ENCODE data around the gene TMEM108. TPM values are rescaled to one million over a fixed set of nuclear protein-coding genes. Genes with fewer than 3 reads are reported as not detected.

Gene TMEM108
- total and polyA plus RNA-seq, 8 donors = 0.37 to 2.1 (median 0.84) TPM; not detected in 2

DNA sequence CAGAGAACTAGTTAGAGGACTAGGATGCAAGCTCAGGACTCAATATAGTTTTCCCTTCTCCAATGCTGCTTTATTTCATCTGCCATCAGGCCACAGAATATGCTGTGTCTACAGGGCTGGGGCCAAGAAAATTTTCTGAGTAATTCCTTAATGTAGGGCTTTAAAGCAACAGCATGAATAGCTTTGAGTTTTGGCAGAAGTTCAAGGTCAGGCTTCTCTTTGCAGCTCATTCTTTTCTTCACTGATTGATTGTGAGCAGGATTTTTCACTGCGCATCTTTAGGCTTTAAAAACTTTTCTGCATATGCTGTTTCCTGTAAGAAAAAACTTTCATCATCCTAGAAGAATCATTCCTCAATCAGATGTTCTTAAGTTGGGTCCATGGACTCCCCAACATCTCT is 4.6 kb downstream of the TMEM108 start:
- Histone ChIP-seq H3K27ac (no peak overlapping the region), H3K36me3 (no peaks in the 10 kb centered on the region), H3K4me3 (no peak overlapping the region), H3K27me3 (peaks cover 0 to 16% (median 13%) of the 10 kb centered on the region in 3 donors), H3K9me3 (no peaks in the 10 kb centered on the region), H3K4me1 (peaks cover 7 to 40% (median 28%) of the 10 kb centered on the region in 4 donors)
- intact Hi-C loops (cut with DNase I; ENCODE audit: low total_unique reads) = no loop called here
- TF ChIP-seq EP300 (IDR thresholded peaks at IDR 0.05) (no peak), POLR2A (IDR thresholded peaks at IDR 0.05) (no peak), POLR2AphosphoS5 (IDR thresholded peaks at IDR 0.05) (no peak)
- TF ChIP-seq, protein P1, sequence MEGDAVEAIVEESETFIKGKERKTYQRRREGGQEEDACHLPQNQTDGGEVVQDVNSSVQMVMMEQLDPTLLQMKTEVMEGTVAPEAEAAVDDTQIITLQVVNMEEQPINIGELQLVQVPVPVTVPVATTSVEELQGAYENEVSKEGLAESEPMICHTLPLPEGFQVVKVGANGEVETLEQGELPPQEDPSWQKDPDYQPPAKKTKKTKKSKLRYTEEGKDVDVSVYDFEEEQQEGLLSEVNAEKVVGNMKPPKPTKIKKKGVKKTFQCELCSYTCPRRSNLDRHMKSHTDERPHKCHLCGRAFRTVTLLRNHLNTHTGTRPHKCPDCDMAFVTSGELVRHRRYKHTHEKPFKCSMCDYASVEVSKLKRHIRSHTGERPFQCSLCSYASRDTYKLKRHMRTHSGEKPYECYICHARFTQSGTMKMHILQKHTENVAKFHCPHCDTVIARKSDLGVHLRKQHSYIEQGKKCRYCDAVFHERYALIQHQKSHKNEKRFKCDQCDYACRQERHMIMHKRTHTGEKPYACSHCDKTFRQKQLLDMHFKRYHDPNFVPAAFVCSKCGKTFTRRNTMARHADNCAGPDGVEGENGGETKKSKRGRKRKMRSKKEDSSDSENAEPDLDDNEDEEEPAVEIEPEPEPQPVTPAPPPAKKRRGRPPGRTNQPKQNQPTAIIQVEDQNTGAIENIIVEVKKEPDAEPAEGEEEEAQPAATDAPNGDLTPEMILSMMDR (IDR thresholded peaks at IDR 0.05) = no peak
- peak in 1 of 2 donors; percentile 76 for DNase-seq
- 48 to 78% (median 64%) methylated on average over 1 of the region's 1 CpG for WGBS, 5 donors

DNA sequence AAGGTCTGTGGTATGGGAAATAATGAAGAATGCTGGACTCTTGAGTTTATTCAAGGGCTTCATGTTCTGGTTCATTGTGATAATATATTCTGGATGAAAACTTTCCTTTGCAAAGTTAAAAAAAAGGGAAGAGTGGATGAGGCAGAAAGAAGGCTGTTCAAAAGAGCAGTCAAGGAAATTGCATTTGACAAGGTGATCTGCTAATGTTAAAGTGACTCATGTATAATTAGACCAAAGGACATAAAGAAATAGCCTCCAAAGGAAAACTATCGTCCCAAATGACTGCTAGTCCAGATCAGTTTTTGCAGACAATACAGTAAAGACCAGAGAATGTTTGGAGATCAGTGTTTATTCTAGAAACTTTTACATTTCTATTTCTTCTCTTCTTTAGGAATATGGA is 9.8 kb downstream of the TMEM108 start:
- Histone ChIP-seq H3K9me3 (no peaks in the 10 kb centered on the region), H3K4me3 (no peak overlapping the region), H3K27me3 (no peaks in the 10 kb centered on the region), H3K4me1 (no peaks in the 10 kb centered on the region), H3K27ac (no peak overlapping the region), H3K36me3 (no peaks in the 10 kb centered on the region)
- TF ChIP-seq EP300 (IDR thresholded peaks at IDR 0.05) (no peak), POLR2AphosphoS5 (IDR thresholded peaks at IDR 0.05) (no peak), POLR2A (IDR thresholded peaks at IDR 0.05) (no peak)
- TF ChIP-seq, protein P1 (IDR thresholded peaks at IDR 0.05) = no peak
- DNase-seq = no peak
- 65 to 81% (median 73%) methylated on average over 1 of the region's 1 CpG for WGBS, 5 donors
- intact Hi-C loops (cut with DNase I; ENCODE audit: low total_unique reads) = no loop called here

DNA sequence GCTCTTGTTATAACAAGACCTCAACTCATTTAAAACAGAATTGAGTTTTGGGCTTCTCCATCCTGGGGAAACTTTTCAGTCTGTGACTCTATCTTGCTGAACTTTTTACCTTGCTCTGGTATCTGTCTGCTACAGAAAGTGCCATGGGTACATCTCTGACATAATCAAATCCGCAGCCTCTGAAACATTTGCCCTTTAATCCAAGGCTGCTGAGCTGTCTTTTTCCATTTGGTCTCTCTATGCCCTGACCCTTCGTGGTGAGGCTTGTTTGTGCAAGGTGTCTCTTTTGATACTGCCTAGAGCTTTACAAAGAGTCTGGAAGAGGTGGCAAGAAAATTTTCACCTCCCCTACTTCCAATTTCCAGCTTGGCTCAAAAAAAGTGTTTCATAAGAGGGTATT is 11.3 kb downstream of the TMEM108 start:
- H3K9me3 ChIP-seq = no peaks in the 10 kb centered on the region
- H3K36me3 ChIP-seq = no peaks in the 10 kb centered on the region
- no peak overlapping the region for H3K27ac ChIP-seq
- H3K4me3 ChIP-seq = no peak overlapping the region
- H3K4me1 ChIP-seq = no peaks in the 10 kb centered on the region
- H3K27me3 ChIP-seq = no peaks in the 10 kb centered on the region
- intact Hi-C loops (cut with DNase I; ENCODE audit: low total_unique reads) = no loop called here
- 57 to 70% (median 67%) methylated on average over 2 of the region's 2 CpGs for WGBS, 5 donors
- no peak for TF ChIP-seq POLR2A (IDR thresholded peaks at IDR 0.05)
- DNase-seq = no peak

- intact Hi-C loops (cut with DNase I; ENCODE audit: low total_unique reads) = no loop called here
- TF ChIP-seq EP300 (IDR thresholded peaks at IDR 0.05) = no peak
- no peak overlapping the region for H3K27ac ChIP-seq
- no peaks in the 10 kb centered on the region for H3K9me3 ChIP-seq
- no peaks in the 10 kb centered on the region for H3K4me1 ChIP-seq
- no peaks in the 10 kb centered on the region for H3K27me3 ChIP-seq
- H3K36me3 ChIP-seq = no peaks in the 10 kb centered on the region
- H3K4me3 ChIP-seq = no peak overlapping the region
- WGBS, 5 donors = 58 to 96% (median 94%) methylated on average over 2 of the region's 2 CpGs
- DNase-seq = no peak
Observed at GRCh38 chr3:133050891-133051290, 12.7 kb downstream of the TMEM108 start.

DNA sequence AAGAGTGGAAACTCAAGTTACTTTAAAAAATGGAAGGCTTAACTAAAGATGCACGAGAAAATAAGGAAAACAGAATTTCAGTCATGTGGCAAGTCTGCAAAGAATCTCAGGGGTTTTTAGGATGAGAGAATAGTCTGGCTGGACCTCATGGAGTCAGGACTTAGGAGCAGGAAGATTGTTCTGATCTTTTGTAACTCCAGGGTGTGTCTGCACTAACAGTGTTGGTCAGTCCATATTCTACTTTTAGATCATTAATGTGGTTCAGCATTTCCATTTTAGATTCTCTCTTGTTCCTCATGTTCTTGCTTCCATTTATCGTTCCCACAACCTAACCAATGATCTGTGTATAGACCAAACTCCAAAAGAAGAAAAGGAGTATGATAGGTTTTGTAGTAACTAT is 15.3 kb downstream of the TMEM108 start:
- no peak for TF ChIP-seq POLR2AphosphoS5 (IDR thresholded peaks at IDR 0.05)
- TF ChIP-seq, protein P1 (IDR thresholded peaks at IDR 0.05) = no peak
- no peak for TF ChIP-seq EP300 (IDR thresholded peaks at IDR 0.05)
- TF ChIP-seq POLR2A (IDR thresholded peaks at IDR 0.05) = no peak
- Histone ChIP-seq H3K9me3 (no peaks in the 10 kb centered on the region), H3K27ac (no peak overlapping the region), H3K4me3 (no peak overlapping the region), H3K4me1 (no peaks in the 10 kb centered on the region), H3K27me3 (no peaks in the 10 kb centered on the region), H3K36me3 (no peaks in the 10 kb centered on the region)
- DNase-seq = no peak
- WGBS, 5 donors = 80 to 90% (median 86%) methylated on average over 2 of the region's 2 CpGs
- intact Hi-C loops (cut with DNase I; ENCODE audit: low total_unique reads) = no loop called here
